IMR-90 (cell line): ENCODE results near the gene DSN1. TPM values are rescaled to one million over a fixed set of nuclear protein-coding genes. Genes with fewer than 3 reads are reported as not detected.

Experiments
- ATAC-seq: fragments of 200-7000 bp; cut with Tn5 transposase; 2 replicates; pipeline ENCODE4 v1.9.1; 2020; ENCODE audit warnings: low read depth, mild to moderate bottlenecking, moderate library complexity
- BruUV-seq: library from RNA; stranded (reverse); fragments of 400-500 nt; replicated peaks from 2 replicates; lab custom pipeline; 2021; lab: Mats Ljungman, UMichigan
- CTCF ChIA-PET: fragments of 300-600 bp; formaldehyde crosslinking; extraction: SDS; loops from one replicate; lab custom pipeline; 2021; ENCODE audit warnings: antibody characterized with exemption; lab: Yijun Ruan, JAX
- POLR2A ChIA-PET: fragments of 300-600 bp; sonication (Branson Sonifier 250); formaldehyde crosslinking; loops from one replicate; lab custom pipeline; 2022; ENCODE audit warnings: antibody characterized with exemption; ENCODE audit not compliant: unreplicated experiment; lab: Charles Lee
- DNase-seq: peaks from one replicate; pipeline ENCODE4 v3.0.0; 2013
- H2AFZ ChIP-seq: replicated peaks from 2 replicates; pipeline ENCODE3; 2013; ENCODE audit warnings: low read length, mild to moderate bottlenecking; ENCODE audit not compliant: poor library complexity
- H2AK5ac ChIP-seq: 2 replicates; pipeline ENCODE4 v1.6.1; 2013; ENCODE audit warnings: low read depth, low read length, inconsistent platforms
- H2AK9ac ChIP-seq: replicated peaks from 2 replicates; pipeline ENCODE3; 2013; ENCODE audit warnings: mild to moderate bottlenecking, low read depth, low read length, moderate library complexity; ENCODE audit not compliant: poor library complexity
- H2BK120ac ChIP-seq: 2 replicates; pipeline ENCODE4 v1.6.1; 2013; ENCODE audit warnings: low read depth, low read length, inconsistent platforms
- H2BK15ac ChIP-seq: 3 replicates; pipeline ENCODE4 v1.6.1; 2013; ENCODE audit warnings: low read depth, low read length, inconsistent platforms
- H2BK20ac ChIP-seq: 2 replicates; pipeline ENCODE4 v1.6.1; 2013; ENCODE audit warnings: low read depth, mild to moderate bottlenecking, inconsistent platforms, low read length, moderate library complexity
- H2BK5ac ChIP-seq: 2 replicates; pipeline ENCODE4 v1.6.1; 2013; ENCODE audit warnings: mild to moderate bottlenecking, low read depth, low read length, inconsistent platforms; ENCODE audit not compliant: poor library complexity, severe bottlenecking
- H3K14ac ChIP-seq: replicated peaks from 2 replicates; pipeline ENCODE4 v1.6.1; 2013; ENCODE audit warnings: low read depth, low read length, inconsistent platforms
- H3K18ac ChIP-seq: 2 replicates; pipeline ENCODE4 v1.6.1; 2013; ENCODE audit warnings: low read depth, low read length, control low read depth
- H3K23ac ChIP-seq: 2 replicates; pipeline ENCODE4 v1.6.1; 2013; ENCODE audit warnings: low read depth, low read length, inconsistent platforms
- H3K27ac ChIP-seq: 2 replicates; pipeline ENCODE4 v1.5.1; 2013; ENCODE audit warnings: mild to moderate bottlenecking, control low read depth, low read length; ENCODE audit not compliant: insufficient read depth
- H3K27me3 ChIP-seq: 2 replicates; pipeline ENCODE4 v1.6.1; 2013; ENCODE audit warnings: low read length; ENCODE audit not compliant: control insufficient read depth, insufficient read depth
- H3K36me3 ChIP-seq: 2 replicates; pipeline ENCODE4 v1.6.1; 2013; ENCODE audit warnings: low read length, mixed read lengths; ENCODE audit not compliant: control insufficient read depth, insufficient read depth
- H3K4ac ChIP-seq: 2 replicates; pipeline ENCODE4 v1.6.1; 2013; ENCODE audit warnings: low read depth, low read length, inconsistent platforms
- H3K4me1 ChIP-seq: 2 replicates; pipeline ENCODE4 v1.6.1; 2013; ENCODE audit warnings: low read length, mixed read lengths; ENCODE audit not compliant: control insufficient read depth, insufficient read depth
- H3K4me2 ChIP-seq: 2 replicates; pipeline ENCODE4 v1.6.1; 2013; ENCODE audit warnings: low read depth, mild to moderate bottlenecking, control low read depth, low read length, moderate library complexity
- H3K4me3 ChIP-seq: 2 replicates; pipeline ENCODE4 v1.5.1; 2013; ENCODE audit warnings: low read depth, mild to moderate bottlenecking, control low read depth, low read length, moderate library complexity; ENCODE audit not compliant: insufficient read depth
- H3K56ac ChIP-seq: 2 replicates; pipeline ENCODE4 v1.6.1; 2013; ENCODE audit warnings: low read length, inconsistent platforms; ENCODE audit not compliant: insufficient read depth; ENCODE audit errors: extremely low read depth
- H3K79me1 ChIP-seq, 2 experiments: 2 replicates each; pipeline ENCODE4 v1.6.1; 2013; ENCODE audit warnings: low read length in 2 of 2, inconsistent platforms in 1 of 2, low read depth in 1 of 2
- H3K9ac ChIP-seq: 2 replicates; pipeline ENCODE4 v1.6.1; 2013; ENCODE audit warnings: low read depth, low read length, control low read depth
- H3K9me1 ChIP-seq: 2 replicates; pipeline ENCODE4 v1.6.1; 2013; ENCODE audit warnings: low read length, inconsistent platforms; ENCODE audit not compliant: insufficient read depth
- H3K9me3 ChIP-seq: 2 replicates; pipeline ENCODE4 v1.6.1; 2013; ENCODE audit warnings: low read length; ENCODE audit not compliant: control insufficient read depth, insufficient read depth
- H4K20me1 ChIP-seq: 2 replicates; pipeline ENCODE4 v1.6.1; 2013; ENCODE audit warnings: low read length, inconsistent platforms; ENCODE audit not compliant: insufficient read depth
- H4K5ac ChIP-seq: 2 replicates; pipeline ENCODE4 v1.6.1; 2013; ENCODE audit warnings: mild to moderate bottlenecking, low read depth, low read length, control low read depth
- H4K8ac ChIP-seq, 2 experiments: 2 replicates each; pipeline ENCODE4 v1.6.1; 2013; ENCODE audit warnings: low read depth in 2 of 2, low read length in 2 of 2, control low read depth in 1 of 2, inconsistent platforms in 1 of 2
- H4K91ac ChIP-seq: 2 replicates; pipeline ENCODE4 v1.6.1; 2013; ENCODE audit warnings: low read depth, low read length, inconsistent platforms; ENCODE audit not compliant: insufficient read depth
- MAFK ChIP-seq: IDR thresholded peaks from 2 replicates; pipeline ENCODE4 v1.6.1; 2012; ENCODE audit warnings: low read depth, low read length, improper control_type of control experiment
- RFX5 ChIP-seq: IDR thresholded peaks from 2 replicates; pipeline ENCODE4 v1.8.0; 2012; ENCODE audit warnings: low read depth, mild to moderate bottlenecking, low read length, moderate library complexity
- WGBS, 2 experiments: methylation state at CpG; one replicate each; pipeline versions ENCODE4 v1.1.5 to v1.1.7; 2013; ENCODE audit warnings: missing lambda C conversion rate in 2 of 2; ENCODE audit not compliant: insufficient read length in 1 of 2; ENCODE audit errors: extremely low coverage in 2 of 2; 5-methylcytosine and 5-hydroxymethylcytosine counted together
- dilution Hi-C: fragments of 300-500 bp; cut with HindIII; formaldehyde crosslinking; loops from one replicate; pipeline ENCODE4 v1.14.3; 2018; ENCODE audit warnings: low sequenced_read_pairs; ENCODE audit not compliant: unreplicated experiment
- in situ Hi-C: fragments of 300-500 bp; cut with MboI; formaldehyde crosslinking; loops from 3 replicates; pipeline ENCODE4 v1.14.3; 2019; ENCODE audit warnings: low sequenced_read_pairs, inconsistent platforms, mixed read lengths
- intact Hi-C: fragments of 100-400 bp; cut with micrococcal nuclease; formaldehyde crosslinking; loops from 2 replicates; pipeline ENCODE4 v1.10.0; 2022
- polyA plus RNA-seq, 3 experiments: library from polyadenylated mRNA; depleted of rRNA; stranded (reverse); fragments of >200 nt; gene quantifications; 2 replicates each; pipeline ENCODE4 v1.2.3, GENCODE V29; 2012; ENCODE audit warnings: low replicate concordance in 1 of 3
- total RNA-seq: library from RNA; depleted of rRNA; stranded (reverse); fragments of >200 nt; gene quantifications from 2 replicates; pipeline ENCODE4 v1.2.3, GENCODE V29; 2012

DSN1 gene
- total and polyA plus RNA-seq, 2 of the 4 experiments (the other 2 are of a cell fraction), result 10.5 to 16.3 TPM

GRCh38 chr20:36777576-36777975, 4.0 kb upstream of the DSN1 start:
- Histone ChIP-seq H3K27ac (no peak overlapping the region), H4K8ac (no peak overlapping the region), H2BK5ac (no peak overlapping the region), H4K5ac (no peak overlapping the region), H3K9ac (no peak overlapping the region), H3K4me1 (0 out of 2 replicates have a peak, but pooled peaks cover 2% of the 10 kb centered on the region), H3K79me1 (peaks cover 9 to 21% of the 10 kb centered on the region in 2 experiments), H2AK5ac (no peak overlapping the region), H3K14ac (no peak overlapping the region), H3K4me3 (no peak overlapping the region), H2BK20ac (no peak overlapping the region), H2BK120ac (no peak overlapping the region), H3K27me3 (no peaks in the 10 kb centered on the region), H3K4ac (no peak overlapping the region), H3K56ac (no peak overlapping the region), H3K9me3 (no peaks in the 10 kb centered on the region), H2AK9ac (no peak overlapping the region), H3K18ac (no peak overlapping the region), H4K20me1 (no peaks in the 10 kb centered on the region), H3K23ac (no peak overlapping the region), H2AFZ (no peak overlapping the region), H3K4me2 (no peak overlapping the region), H3K9me1 (no peaks in the 10 kb centered on the region; the same call in 1 of the 2 replicates), H2BK15ac (no peak overlapping the region), H4K91ac (no peak overlapping the region), H3K36me3 (no peaks in the 10 kb centered on the region; the same call in 1 of the 2 replicates)
- POLR2A ChIA-PET, result no interaction called here
- TF ChIP-seq MAFK, result no peak
- no peak for TF ChIP-seq RFX5
- WGBS, 2 experiments, result no CpG with 5 or more reads among the region's 3 CpGs
- intact Hi-C loops, result no loop called here
- CTCF ChIA-PET, result no interaction called here
- dilution Hi-C loops, result no loop called here
- ATAC-seq, result no peak
- BruUV-seq, result no TSS peak
- DNase-seq, result no peak
- in situ Hi-C loops, result no loop called here
